Measurements from ENCODE around the gene RPL22L1.
"Not testable (repeated sequence)": the region's sequence is repeated elsewhere in the genome, so short reads cannot be mapped to it uniquely, and the experiment has no call there.

Gene RPL22L1

GRCh38 chr3:170889630-170890029, 19.6 kb upstream of the RPL22L1 start:
- Histone ChIP-seq H3K27ac (no peak overlapping the region), H3K4me3 (no peak overlapping the region), H3K9me3 (no peaks in the 10 kb centered on the region), H3K27me3 (no peaks in the 10 kb centered on the region), H3K4me1 (no peaks in the 10 kb centered on the region), H3K36me3 (no peaks in the 10 kb centered on the region)
- intact Hi-C loops (cut with DNase I; ENCODE audit: low total_unique reads), result no loop called here
- TF ChIP-seq, protein P1, sequence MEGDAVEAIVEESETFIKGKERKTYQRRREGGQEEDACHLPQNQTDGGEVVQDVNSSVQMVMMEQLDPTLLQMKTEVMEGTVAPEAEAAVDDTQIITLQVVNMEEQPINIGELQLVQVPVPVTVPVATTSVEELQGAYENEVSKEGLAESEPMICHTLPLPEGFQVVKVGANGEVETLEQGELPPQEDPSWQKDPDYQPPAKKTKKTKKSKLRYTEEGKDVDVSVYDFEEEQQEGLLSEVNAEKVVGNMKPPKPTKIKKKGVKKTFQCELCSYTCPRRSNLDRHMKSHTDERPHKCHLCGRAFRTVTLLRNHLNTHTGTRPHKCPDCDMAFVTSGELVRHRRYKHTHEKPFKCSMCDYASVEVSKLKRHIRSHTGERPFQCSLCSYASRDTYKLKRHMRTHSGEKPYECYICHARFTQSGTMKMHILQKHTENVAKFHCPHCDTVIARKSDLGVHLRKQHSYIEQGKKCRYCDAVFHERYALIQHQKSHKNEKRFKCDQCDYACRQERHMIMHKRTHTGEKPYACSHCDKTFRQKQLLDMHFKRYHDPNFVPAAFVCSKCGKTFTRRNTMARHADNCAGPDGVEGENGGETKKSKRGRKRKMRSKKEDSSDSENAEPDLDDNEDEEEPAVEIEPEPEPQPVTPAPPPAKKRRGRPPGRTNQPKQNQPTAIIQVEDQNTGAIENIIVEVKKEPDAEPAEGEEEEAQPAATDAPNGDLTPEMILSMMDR (IDR thresholded peaks at IDR 0.05), result no peak
- no peak for DNase-seq

DNA sequence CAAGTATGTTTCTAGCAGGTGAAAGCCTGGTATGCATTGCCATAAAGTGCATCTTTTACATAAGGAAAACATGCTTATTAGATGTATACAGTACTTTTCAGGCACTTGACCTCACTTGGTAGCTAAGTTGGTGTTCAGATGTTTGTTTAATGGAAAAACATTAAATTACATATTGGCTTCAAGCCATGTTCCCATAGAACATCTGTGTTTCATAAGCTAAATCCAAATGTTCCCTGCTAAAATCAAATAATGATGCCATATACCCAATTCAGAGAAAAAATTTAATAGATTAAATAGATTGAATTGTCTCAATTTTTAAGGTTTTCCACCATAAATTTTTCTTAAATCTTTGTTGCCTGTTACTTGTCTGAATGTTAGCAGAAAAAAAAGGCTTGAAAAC, 19.1 kb upstream of the RPL22L1 start:
- no peak overlapping the region for H3K27ac ChIP-seq
- TF ChIP-seq, protein P1 (IDR thresholded peaks at IDR 0.05), result no peak

DNA sequence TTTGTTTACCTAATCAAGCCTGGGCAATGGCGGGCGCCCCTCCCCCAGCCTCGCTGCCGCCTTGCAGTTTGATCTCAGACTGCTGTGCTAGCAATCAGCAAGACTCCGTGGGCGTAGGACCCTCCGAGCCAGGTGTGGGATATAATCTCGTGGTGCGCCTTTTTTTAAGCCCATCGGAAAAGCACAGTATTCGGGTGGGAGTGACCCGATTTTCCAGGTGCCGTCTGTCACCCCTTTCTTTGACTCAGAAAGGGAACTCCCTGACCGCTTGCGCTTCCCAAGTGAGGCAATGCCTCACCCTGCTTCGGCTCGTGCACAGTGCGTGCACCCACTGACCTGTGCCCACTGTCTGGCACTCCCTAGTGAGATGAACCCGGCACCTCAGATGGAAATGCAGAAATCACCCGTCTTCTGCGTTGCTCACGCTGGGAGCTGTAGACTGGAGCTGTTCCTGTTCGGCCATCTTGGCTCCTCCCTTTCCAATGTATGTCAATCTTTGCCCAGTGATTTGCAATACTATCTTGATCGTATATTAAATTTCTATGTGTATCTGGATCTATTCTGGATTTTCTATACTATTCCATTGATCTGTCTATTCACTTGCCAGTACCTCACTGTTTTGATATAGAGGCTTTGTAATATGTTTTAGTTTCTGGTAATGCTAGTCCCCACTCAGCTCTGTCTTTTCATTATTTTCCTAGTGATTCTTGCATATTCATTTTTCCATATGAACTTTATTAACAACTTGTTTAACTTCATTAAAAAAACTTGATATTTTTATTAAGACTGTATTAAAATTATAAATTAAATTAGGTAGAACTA, 14.3 kb upstream of the RPL22L1 start:
- H3K9me3 ChIP-seq; H3K4me3 ChIP-seq; H3K27me3 ChIP-seq; H3K36me3 ChIP-seq; intact Hi-C loops (cut with DNase I; ENCODE audit: low total_unique reads); H3K27ac ChIP-seq; DNase-seq; H3K4me1 ChIP-seq: not testable (repeated sequence)

More for the DNA sequence above, 19.1 kb upstream of the RPL22L1 start:
- no peaks in the 10 kb centered on the region for H3K27me3 ChIP-seq
- intact Hi-C loops (cut with DNase I; ENCODE audit: low total_unique reads), result no loop called here
- no peak for DNase-seq
- H3K9me3 ChIP-seq, result no peaks in the 10 kb centered on the region
- no peaks in the 10 kb centered on the region for H3K4me1 ChIP-seq
- no peak overlapping the region for H3K4me3 ChIP-seq
- H3K36me3 ChIP-seq, result no peaks in the 10 kb centered on the region

DNA sequence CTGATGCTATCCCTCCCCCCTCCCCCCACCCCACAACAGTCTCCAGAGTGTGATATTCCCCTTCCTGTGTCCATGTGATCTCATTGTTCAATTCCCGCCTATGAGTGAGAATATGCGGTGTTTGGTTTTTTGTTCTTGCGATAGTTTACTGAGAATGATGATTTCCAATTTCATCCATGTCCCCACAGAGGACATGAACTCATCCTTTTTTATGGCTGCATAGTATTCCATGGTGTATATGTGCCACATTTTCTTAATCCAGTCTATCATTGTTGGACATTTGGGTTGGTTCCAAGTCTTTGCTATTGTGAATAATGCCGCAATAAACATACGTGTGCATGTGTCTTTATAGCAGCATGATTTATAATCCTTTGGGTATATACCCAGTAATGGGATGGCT, 8.7 kb upstream of the RPL22L1 start:
- H3K4me3 ChIP-seq; H3K4me1 ChIP-seq; H3K36me3 ChIP-seq; H3K9me3 ChIP-seq; DNase-seq; intact Hi-C loops (cut with DNase I; ENCODE audit: low total_unique reads); H3K27ac ChIP-seq; H3K27me3 ChIP-seq: not testable (repeated sequence)

DNA sequence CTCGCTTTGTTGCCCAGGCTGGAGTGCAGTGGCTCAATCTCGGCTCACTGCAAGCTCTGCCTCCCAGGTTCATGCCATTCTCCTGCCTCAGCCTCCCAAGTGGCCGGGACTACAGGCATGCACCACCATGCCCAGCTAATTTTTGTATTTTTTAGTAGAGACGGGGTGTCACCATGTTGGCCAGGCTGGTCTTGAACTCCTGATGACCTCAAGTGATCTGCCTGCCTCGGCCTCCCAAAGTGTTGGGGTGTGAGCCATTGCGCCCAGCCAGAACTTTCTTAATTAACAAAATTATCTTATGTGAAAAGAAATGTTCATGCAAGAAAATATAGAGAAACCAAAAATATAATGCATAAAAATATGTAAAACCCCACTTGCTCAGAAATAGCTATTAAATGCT, 7.3 kb upstream of the RPL22L1 start:
- H3K9me3 ChIP-seq; H3K36me3 ChIP-seq; H3K27me3 ChIP-seq; H3K4me1 ChIP-seq; H3K4me3 ChIP-seq; DNase-seq; intact Hi-C loops (cut with DNase I; ENCODE audit: low total_unique reads); H3K27ac ChIP-seq: not testable (repeated sequence)

GRCh38 chr3:170876537-170876936, 6.5 kb upstream of the RPL22L1 start:
- no peak for DNase-seq
- intact Hi-C loops (cut with DNase I; ENCODE audit: low total_unique reads), result no loop called here

DNA sequence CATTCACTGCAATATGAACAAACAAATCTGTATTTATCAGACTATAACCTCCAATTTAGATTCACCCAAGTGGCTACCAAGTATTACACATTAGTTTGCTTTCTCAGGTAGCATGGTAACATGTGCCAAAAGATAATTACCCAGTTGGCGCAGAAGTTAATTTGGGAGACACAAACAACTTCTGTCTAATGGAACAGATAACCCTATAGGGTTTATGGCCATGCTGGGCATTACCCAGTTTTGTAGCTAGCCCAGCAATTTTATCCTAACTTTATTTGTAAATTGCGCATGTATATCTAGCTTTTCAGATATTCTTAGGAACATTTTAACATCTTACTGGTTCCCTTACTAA, 780 bp downstream of the RPL22L1 start:
- intact Hi-C loops (cut with DNase I; ENCODE audit: low total_unique reads), result no loop called here
- H3K4me3 ChIP-seq, result peak overlapping the region; percentile 70 to 76
- DNase-seq, result no peak
- no peaks in the 10 kb centered on the region for H3K9me3 ChIP-seq
- H3K36me3 ChIP-seq, result peaks cover 24 to 29% (median 28%) of the 10 kb centered on the region in 3 donors
- peaks cover 0 to 28% (median 8%) of the 10 kb centered on the region in 4 donors for H3K4me1 ChIP-seq
- H3K27ac ChIP-seq, result peak overlapping the region; percentile 82 to 84
- TF ChIP-seq, protein P1 (IDR thresholded peaks at IDR 0.05), result no peak
- H3K27me3 ChIP-seq, result no peaks in the 10 kb centered on the region

More at GRCh38 chr3:170876537-170876936, 6.5 kb upstream of the RPL22L1 start:
- Histone ChIP-seq H3K4me3 (no peak overlapping the region), H3K9me3 (peaks cover 0 to 6% (median 0%) of the 10 kb centered on the region in 3 donors), H3K36me3 (no peaks in the 10 kb centered on the region), H3K4me1 (no peaks in the 10 kb centered on the region), H3K27ac (no peak overlapping the region), H3K27me3 (no peaks in the 10 kb centered on the region)
- TF ChIP-seq, protein P1 (IDR thresholded peaks at IDR 0.05), result no peak

Data from tibial artery (tissue), 4 donors.